Kidney (tissue), 14 donors: ENCODE measurements around the gene ACVR1B. TPM values are rescaled to one million over a fixed set of nuclear protein-coding genes. Genes with fewer than 3 reads are reported as not detected.

Experiments used
- DNase-seq, 5 donors: peaks; one replicate each; pipeline ENCODE4 v3.0.0-alpha.2; 2013 to 2020
- FAIRE-seq: peaks from 2 replicates; lab custom pipeline; 2012; peaks lifted over from hg19 to GRCh38; lab: Jason Lieb, UNC
- H3K27ac ChIP-seq, 2 donors: one replicate each; pipeline ENCODE4 v1.7.0; 2013; ENCODE audit warnings: low read depth in 2 of 2, low read length in 2 of 2, inconsistent platforms in 1 of 2
- H3K27me3 ChIP-seq: one replicate; pipeline ENCODE4 v1.7.1; 2013; ENCODE audit warnings: low read length, inconsistent platforms; ENCODE audit not compliant: control insufficient read depth, insufficient read depth
- H3K36me3 ChIP-seq, 3 donors: one replicate each; pipeline versions ENCODE4 v1.7.0 to v1.7.1; 2013; ENCODE audit warnings: low read length in 3 of 3, control low read depth in 1 of 3, inconsistent platforms in 1 of 3; ENCODE audit not compliant: insufficient read depth in 3 of 3, control insufficient read depth in 2 of 3
- H3K4me1 ChIP-seq, 3 donors: one replicate each; pipeline versions ENCODE4 v1.7.0 to v1.7.1; 2013; ENCODE audit warnings: low read length in 3 of 3, inconsistent platforms in 1 of 3, low read depth in 1 of 3; ENCODE audit not compliant: control insufficient read depth in 2 of 3, insufficient read depth in 2 of 3
- H3K4me3 ChIP-seq, 3 donors: one replicate each; pipeline versions ENCODE4 v1.7.0 to v1.8.1; 2013; ENCODE audit warnings: low read length in 3 of 3, control low read depth in 1 of 3, inconsistent platforms in 1 of 3
- H3K9ac ChIP-seq, 3 donors: one replicate each; pipeline versions ENCODE4 v1.7.0 to v1.7.1; 2013; ENCODE audit warnings: low read length in 3 of 3, control low read depth in 1 of 3, inconsistent platforms in 1 of 3
- H3K9me3 ChIP-seq, 3 donors: one replicate each; pipeline versions ENCODE4 v1.7.0 to v1.7.1; 2013; ENCODE audit warnings: low read length in 3 of 3, control low read depth in 1 of 3, inconsistent platforms in 1 of 3; ENCODE audit not compliant: control insufficient read depth in 2 of 3, insufficient read depth in 1 of 3
- intact Hi-C: fragments of 100-400 bp; cut with DNase I; formaldehyde crosslinking; loops from one replicate; pipeline ENCODE4 v1.11.1; 2022
- polyA plus RNA-seq: library from polyadenylated mRNA; stranded (reverse); fragments of 350-450 nt; fragmentation: Illumina TruSeq; extraction: RNeasy Lipid Tissue Mini Kit (QIAGEN cat#74804); gene quantifications from one replicate; pipeline ENCODE4 v1.2.3, GENCODE V29; 2014; ENCODE audit warnings: low read depth, low replicate concordance; ENCODE audit not compliant: insufficient read depth
- total RNA-seq: library from RNA; stranded (reverse); fragmentation: NEBNext Ultra II Directional; extraction: Animal tissue kit (Norgen Biotek cat#: 25700); gene quantifications from one replicate; pipeline ENCODE4 v1.2.1, GENCODE V29; 2021
- TF ChIP-seq, protein P1 (sequence below): IDR thresholded peaks from 3 replicates; pipeline ENCODE4 v1.5.1; 2012; ENCODE audit warnings: mild to moderate bottlenecking, moderate library complexity, borderline replicate concordance; ENCODE audit not compliant: insufficient read depth; ENCODE audit errors: extremely low read depth
- donor health status: control.
- donor health status: control.
- donor health status: control.
- donor health status: control.
- donor health status: control.
- donor health status: DM: yes; HTN: yes; CAD: no.
- donor health status: Normal renal cell carcinoma (clear cell type).

ACVR1B gene
- total and polyA plus RNA-seq, 2 donors from 2014 or later: 30.6 to 95.5 TPM

DNA sequence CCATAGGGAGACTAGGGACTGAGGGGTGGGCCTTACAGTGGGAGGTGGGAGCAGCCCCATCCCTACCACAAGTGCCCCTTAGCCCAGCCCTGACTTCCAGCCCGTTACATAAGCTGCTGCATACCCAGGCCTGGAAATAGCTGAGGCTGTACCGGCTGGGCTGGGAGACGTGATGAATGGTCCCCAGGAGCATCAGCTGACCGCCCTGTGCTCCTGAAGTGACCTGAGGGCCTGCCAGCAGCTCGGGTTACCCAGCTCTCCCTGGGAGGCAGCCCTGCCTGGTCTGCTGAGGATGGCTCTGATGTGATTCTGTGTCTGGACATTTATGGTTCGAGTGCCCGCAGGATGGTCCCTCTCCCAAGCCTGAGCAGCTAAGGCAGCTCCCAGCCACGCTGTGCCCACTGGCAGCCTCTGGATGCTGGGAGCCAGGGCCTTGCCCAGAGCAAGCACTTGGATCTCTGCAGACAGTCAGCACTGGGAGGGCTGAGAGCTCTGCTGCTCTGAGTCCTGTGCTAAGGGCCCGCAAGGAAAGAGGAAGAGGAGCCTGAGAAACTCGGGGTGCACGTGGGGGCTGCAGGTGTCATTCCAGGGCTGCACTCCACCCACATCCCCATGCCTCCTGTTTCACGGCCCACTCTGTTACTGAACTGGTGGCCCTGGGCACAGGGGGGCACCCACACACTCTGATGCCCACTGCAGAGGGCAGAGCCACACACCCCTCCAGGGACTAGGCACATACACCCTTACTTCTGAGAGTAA lies 75.8 kb downstream of the ACVR1B start:
- TF ChIP-seq, protein P1, sequence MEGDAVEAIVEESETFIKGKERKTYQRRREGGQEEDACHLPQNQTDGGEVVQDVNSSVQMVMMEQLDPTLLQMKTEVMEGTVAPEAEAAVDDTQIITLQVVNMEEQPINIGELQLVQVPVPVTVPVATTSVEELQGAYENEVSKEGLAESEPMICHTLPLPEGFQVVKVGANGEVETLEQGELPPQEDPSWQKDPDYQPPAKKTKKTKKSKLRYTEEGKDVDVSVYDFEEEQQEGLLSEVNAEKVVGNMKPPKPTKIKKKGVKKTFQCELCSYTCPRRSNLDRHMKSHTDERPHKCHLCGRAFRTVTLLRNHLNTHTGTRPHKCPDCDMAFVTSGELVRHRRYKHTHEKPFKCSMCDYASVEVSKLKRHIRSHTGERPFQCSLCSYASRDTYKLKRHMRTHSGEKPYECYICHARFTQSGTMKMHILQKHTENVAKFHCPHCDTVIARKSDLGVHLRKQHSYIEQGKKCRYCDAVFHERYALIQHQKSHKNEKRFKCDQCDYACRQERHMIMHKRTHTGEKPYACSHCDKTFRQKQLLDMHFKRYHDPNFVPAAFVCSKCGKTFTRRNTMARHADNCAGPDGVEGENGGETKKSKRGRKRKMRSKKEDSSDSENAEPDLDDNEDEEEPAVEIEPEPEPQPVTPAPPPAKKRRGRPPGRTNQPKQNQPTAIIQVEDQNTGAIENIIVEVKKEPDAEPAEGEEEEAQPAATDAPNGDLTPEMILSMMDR: no peak
- Histone ChIP-seq H3K4me1 (peaks cover 0 to 12% (median 10%) of the 10 kb centered on the region in 3 donors), H3K4me3 (no peak overlapping the region), H3K27ac (no peak overlapping the region), H3K27me3 (no peaks in the 10 kb centered on the region), H3K9me3 (no peaks in the 10 kb centered on the region), H3K9ac (no peak overlapping the region), H3K36me3 (no peaks in the 10 kb centered on the region)
- DNase-seq (peak in 4 of 5 donors; percentile 55 to 77 (median 62)), FAIRE-seq (no peak)
- intact Hi-C loops: loop anchor here (10.0 kb wide), 1 partner anchor 48 kb away; the partner anchor contains the start of gene SMIM41

GRCh38 chr12:52029685-52030084 lies 78.2 kb downstream of the ACVR1B start:
- FAIRE-seq: no peak
- DNase-seq: peak; percentile 74 to 93 (median 90)
- TF ChIP-seq, protein P1: no peak
- peaks cover 0 to 22% (median 16%) of the 10 kb centered on the region in 3 donors for H3K4me1 ChIP-seq
- H3K27ac ChIP-seq: no peak overlapping the region
- no peaks in the 10 kb centered on the region for H3K9me3 ChIP-seq
- no peaks in the 10 kb centered on the region for H3K36me3 ChIP-seq
- H3K4me3 ChIP-seq: no peak overlapping the region
- H3K9ac ChIP-seq: no peak overlapping the region
- H3K27me3 ChIP-seq: no peaks in the 10 kb centered on the region
- intact Hi-C loops: loop anchor here (10.0 kb wide), 1 partner anchor 45 kb away; the partner anchor contains the start of gene SMIM41

GRCh38 chr12:52032446-52032803 lies 80.9 kb downstream of the ACVR1B start:
- FAIRE-seq: no peak
- H3K9me3 ChIP-seq: no peaks in the 10 kb centered on the region
- DNase-seq: peak in 3 of 5 donors; percentile 63 to 88 (median 73)
- peaks cover 0 to 31% (median 17%) of the 10 kb centered on the region in 3 donors for H3K4me1 ChIP-seq
- no peaks in the 10 kb centered on the region for H3K27me3 ChIP-seq
- intact Hi-C loops: no loop called here
- no peaks in the 10 kb centered on the region for H3K36me3 ChIP-seq
- H3K4me3 ChIP-seq: peak overlapping the region; percentile 9 to 63 (median 26)
- TF ChIP-seq, protein P1: no peak
- H3K9ac ChIP-seq: peak overlapping the region; percentile 8 to 70 (median 29)
- H3K27ac ChIP-seq: peak overlapping the region; percentile 93 to 97
